NCI-H69 (cell line): ENCODE data around the gene COG7.
A peak's percentile ranks its signal among the peaks of the same experiment; 100 is the strongest.
"Not testable (repeated sequence)": the region's sequence is repeated elsewhere in the genome, so short reads cannot be mapped to it uniquely, and the experiment has no call there.

Experiments used
- DNase-seq: peaks from one replicate; lab custom pipeline; 2025; lab: John Stamatoyannopoulos, UW

COG7 gene

DNA sequence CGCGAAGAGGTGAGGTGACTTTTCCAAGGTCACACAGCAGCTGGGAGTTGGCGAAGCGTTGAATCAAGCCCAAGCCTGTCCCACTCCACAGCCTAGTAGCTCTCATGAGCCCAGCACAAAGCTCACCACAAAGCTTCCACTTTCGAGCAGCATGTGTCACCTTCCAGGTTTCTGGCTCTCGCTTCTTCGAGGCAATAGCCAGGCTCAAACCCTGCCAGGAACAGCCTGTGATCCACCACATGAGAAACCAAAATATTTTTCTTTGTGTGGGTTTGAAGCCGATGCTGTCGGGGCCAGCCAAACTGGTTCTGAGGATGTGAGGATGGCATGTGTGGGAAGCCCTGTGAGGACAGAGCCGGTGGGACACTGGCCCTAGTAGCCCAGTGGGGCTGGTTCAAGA is 68.1 kb downstream of the COG7 start:
- DNase-seq = peak; percentile 50

DNA sequence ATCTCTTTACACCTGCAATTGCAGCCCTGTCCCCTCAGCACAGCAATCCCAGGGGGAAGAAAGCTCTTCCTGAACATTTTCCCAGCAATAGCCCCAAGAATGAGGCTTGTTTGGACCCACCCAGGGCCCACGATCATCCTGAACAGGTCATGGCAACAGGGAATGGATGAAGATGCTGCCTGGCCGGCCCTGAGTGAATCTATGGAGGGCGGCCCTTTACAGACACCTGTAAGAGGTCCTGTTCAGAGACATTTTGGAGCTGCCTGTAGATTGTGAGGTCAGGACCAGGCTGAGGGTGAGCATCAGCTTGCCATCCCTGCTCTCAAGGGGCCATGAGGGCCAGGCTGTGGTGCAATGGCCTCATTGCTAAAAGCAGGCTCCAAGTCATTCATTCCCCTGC is 69.1 kb downstream of the COG7 start:
- no peak for DNase-seq

DNA sequence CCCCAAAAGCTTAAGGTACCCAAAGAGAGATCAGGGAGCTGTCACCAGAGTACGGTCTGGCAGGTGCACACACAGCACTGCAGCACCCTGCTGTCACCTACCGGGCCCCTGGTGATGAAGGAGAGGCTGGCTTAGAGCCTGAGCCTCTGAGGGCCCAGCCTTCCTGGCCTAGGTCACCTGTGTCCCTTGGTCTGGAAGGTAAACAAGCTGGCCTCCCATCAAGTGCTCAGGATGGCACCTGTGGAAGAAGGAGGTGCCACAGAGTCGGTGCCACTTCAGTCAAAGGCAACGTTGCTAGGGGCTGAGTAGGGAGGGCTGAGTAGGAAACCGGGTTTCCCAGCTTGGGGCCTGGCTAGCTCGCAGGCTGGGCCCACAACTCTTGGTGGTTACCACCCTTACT is 70.7 kb downstream of the COG7 start:
- peak; percentile 44 for DNase-seq

- DNase-seq = not testable (repeated sequence)
Observed at GRCh38 chr16:23381702-23382101, 71.3 kb downstream of the COG7 start.

DNA sequence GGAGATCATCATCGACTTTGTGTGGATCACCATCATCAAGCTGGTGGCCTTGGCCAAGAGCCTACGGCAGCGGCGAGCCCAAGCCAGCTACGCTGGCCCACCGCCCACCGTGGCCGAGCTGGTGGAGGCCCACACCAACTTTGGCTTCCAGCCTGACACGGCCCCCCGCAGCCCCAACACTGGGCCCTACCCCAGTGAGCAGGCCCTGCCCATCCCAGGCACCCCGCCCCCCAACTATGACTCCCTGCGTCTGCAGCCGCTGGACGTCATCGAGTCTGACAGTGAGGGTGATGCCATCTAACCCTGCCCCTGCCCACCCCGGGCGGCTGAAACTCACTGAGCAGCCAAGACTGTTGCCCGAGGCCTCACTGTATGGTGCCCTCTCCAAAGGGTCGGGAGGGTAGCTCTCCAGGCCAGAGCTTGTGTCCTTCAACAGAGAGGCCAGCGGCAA is 72.5 kb downstream of the COG7 start:
- no peak for DNase-seq

GRCh38 chr16:23379707-23380106 is 73.3 kb downstream of the COG7 start:
- DNase-seq = no peak

DNA sequence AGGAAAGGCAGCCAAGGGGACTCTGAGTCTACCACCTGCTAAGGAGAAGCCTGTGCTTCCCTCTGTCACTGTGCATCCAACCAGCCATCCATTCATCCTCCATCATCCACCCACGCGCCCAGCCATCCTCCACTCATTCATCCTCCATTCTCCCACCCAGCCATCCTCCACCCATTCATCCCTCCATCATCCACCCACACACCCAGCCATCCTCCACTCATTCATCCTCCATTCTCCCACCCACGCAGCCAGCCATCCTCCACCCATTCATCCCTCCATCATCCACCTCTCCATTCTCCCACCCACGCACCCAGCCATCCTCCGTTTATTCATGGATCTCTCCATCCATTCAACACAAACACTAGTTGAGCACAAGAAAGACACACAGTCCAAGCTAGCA is 74.1 kb downstream of the COG7 start:
- DNase-seq = no peak

- DNase-seq = no peak
Observed at GRCh38 chr16:23378256-23378655, 74.7 kb downstream of the COG7 start.

GRCh38 chr16:23377071-23377931 is 75.7 kb downstream of the COG7 start:
- DNase-seq = no peak

GRCh38 chr16:23375643-23376042 is 77.3 kb downstream of the COG7 start:
- DNase-seq = no peak

GRCh38 chr16:23374721-23375510 is 78.1 kb downstream of the COG7 start:
- peak; percentile 36 for DNase-seq

DNA sequence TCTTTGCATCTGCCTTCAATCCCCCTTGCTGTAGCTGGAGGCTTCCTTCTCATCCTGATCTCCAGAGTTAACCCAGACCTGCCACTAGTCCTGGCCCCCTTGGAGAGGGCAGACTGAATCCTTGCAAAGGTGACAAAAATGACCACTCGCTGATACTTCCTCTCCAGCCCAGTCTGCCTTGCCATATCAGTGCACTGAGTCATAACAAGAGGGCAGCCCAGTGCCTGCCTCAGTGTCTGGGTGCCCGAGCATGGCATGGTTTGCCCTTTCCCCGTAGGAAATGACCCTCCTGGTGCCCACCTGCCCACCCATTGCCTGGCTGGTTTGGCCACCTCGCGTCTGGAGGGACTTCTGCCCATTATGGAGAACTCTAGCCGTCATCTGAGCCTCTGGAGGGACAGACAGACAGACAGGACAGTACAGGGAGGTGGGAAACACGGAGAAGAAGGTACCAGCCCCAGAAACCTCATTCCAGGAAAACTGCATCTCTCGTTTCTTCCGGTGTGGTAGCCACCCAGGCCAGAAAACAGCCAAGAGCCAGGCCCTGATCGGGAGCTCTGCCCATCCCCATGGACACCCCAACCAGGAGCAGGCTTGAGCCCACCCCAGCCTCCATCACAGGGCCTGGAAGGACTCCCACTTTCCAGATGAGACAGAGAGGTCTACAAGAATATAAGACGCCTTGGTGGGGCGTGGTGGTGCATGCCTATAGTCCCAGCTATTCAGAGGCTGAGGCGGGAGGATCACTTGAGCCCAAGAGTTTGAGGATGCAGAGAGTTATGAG is 79.4 kb downstream of the COG7 start:
- DNase-seq = no peak

DNA sequence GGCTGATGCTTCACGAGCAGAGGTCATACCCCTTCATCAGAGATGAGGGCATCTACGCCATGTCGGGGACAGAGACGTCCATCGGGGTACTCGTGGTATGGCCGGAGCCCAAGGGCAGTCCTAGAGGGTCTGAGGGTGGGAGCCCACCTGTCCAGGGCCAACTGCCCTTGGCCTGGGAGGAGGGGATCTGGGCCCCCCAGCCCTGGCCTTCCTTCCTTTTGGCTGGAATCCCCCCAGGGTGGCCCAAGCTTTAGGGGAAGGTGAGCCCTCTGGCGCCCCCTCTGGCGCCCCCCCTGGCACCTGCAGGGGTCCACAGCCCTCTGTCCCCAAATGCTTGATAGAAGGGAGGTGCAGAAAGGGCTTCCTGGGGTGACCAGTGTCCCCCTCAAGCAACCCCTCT is 81.6 kb downstream of the COG7 start:
- DNase-seq = no peak

DNA sequence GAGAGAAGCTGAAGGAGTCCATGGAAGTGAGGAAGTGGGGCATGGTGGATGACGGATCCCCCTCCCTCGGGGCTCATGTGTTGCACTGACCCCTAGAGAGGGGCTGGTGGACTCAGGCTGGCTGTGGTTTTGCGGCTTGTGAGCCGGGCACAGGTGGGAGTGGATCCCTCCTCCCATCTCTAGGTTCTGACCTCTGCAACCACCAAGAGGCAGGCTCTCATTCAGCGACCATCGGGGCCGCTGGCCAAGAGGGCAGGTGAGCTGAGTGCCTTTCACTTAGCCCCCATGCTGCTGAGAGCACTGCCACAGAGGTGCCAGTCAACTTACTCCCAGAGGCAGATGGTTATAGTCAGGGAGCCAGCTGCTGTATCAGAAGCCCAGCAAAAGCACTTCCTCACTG is 83.6 kb downstream of the COG7 start:
- no peak for DNase-seq

DNA sequence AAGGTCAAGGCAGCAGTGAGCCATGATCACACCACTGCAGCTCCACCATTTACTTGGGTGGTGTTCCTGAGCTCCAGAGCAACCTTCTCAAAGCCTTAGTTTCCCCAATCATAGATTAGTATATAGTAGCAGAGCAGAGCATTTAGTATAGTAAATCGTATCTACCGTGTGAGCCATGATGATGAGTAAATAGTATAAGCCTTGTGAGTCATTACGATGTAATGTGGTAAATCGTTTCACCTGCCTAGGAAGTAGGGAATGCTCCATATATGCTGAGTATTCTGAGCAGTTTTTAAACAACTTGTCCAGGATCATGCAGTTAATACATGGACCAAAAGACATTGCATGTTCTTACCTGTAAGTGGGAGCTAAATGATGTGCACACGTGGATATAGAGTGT is 84.5 kb downstream of the COG7 start:
- DNase-seq = no peak

DNA sequence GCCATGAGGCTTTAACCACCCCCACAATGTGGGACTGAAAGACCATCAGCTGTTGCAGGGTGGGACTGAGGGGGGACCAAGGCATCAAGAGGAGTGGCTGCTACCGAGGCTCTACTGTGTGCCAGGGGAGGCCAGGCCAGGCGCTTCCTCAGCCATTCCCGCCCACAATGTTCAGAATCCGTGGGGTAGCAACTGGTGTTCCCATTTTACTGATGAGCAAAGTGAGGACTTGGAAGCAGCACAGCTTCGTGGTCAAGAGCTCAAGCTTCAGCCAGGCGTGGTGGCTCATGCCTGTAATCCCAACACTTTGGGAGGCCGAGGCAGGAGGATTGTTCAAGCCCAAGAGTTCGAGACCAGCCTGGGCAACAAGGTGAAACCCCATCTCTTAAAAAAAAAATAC is 85.0 kb downstream of the COG7 start:
- no peak for DNase-seq

DNA sequence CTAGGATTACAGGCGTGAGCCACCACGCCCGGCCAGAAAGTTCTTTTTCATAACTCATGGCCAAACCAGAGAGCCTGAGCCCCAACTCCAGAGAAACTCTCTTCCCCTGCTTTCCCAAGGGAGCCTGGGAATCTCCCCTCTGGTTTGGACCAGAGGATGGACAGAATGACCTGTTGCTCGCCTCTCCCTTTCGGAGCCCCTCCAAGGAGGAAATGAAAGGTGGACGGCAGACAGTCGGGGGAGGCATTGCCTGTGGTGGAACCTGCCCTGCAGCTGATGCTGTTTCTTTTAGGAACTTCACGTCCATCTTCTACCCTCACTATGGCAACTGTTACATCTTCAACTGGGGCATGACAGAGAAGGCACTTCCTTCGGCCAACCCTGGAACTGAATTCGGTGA is 85.4 kb downstream of the COG7 start:
- DNase-seq = no peak

GRCh38 chr16:23366341-23366740 is 86.6 kb downstream of the COG7 start:
- DNase-seq = not testable (repeated sequence)

GRCh38 chr16:23365602-23366240 is 87.3 kb downstream of the COG7 start:
- DNase-seq = peak; percentile 37

DNA sequence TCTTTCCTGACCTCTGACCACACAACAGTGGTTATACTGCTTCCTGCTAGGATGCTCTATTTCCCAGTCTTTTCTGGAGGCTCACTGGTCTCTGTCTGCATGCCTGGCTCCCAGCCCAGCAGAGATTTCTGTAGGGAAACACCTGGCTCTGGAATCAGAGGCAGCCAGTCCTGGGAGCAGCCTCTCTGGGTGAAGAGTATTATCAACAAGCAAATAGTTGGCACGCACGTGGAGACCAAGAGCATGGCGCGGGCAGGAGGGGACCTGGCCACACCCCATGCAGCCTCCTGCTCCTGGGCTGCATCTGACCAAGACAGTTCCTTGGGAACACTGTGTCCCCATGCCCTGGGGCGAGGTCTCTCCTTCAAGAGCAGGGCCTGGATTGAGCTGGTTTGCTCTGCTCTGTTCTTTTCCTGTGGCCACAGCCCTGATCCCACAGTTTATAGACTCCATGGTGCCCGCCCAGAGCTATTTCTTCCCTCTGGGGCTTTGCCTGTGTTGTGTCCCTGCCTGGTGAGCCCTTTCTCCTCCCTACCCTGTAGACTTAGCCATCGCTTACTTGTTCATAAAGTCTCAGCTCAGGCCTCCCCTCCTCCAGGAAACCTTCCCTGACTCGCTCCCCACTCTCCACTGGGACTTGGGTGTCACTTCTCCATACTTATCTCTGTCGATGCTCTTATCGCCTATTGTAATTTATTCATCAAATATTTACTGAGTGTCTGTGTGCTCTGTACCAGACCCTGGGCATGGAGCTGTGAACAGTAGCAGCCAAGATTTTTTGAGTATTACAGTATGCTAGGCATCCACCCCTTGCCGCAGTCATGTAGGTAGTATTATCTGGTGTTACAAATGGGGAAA is 90.3 kb downstream of the COG7 start:
- DNase-seq = peak; percentile 88
